Neural cell (in vitro differentiated cells): Measurements from ENCODE around the gene BRMS1. TPM values are rescaled to one million over a fixed set of nuclear protein-coding genes. Genes with fewer than 3 reads are reported as not detected.

Experiments used
- H2AFZ ChIP-seq: fragments of 200-600, 300-800 bp; sonication (generic), shearing (Covaris generic); 2 replicates; pipeline ENCODE4 v1.6.0; 2014; ENCODE audit warnings: low read depth, mild to moderate bottlenecking, antibody characterized with exemption, low read length, moderate library complexity
- H3F3A ChIP-seq: fragments of 200-600 bp; shearing (Covaris generic); 2 replicates; pipeline ENCODE4 v1.6.1; 2016; ENCODE audit warnings: mild to moderate bottlenecking, moderate library complexity, mixed read lengths, antibody characterized with exemption, low read length; ENCODE audit not compliant: insufficient read depth, poor library complexity, severe bottlenecking
- H3K27ac ChIP-seq: fragments of 200-600, 300-800 bp; sonication (generic), shearing (Covaris generic); 2 replicates; pipeline ENCODE4 v1.5.1; 2014; ENCODE audit warnings: mild to moderate bottlenecking, low read length, moderate library complexity
- H3K27me3 ChIP-seq: fragments of 300-800, 200-600 bp; sonication (generic), shearing (Covaris generic); 2 replicates; pipeline ENCODE4 v1.6.0; 2014; ENCODE audit warnings: mild to moderate bottlenecking, low read depth, low read length, moderate library complexity; ENCODE audit not compliant: insufficient read depth
- H3K36me3 ChIP-seq: fragments of 300-800, 200-600 bp; sonication (generic), shearing (Covaris generic); 2 replicates; pipeline ENCODE4 v1.5.1; 2014; ENCODE audit warnings: mild to moderate bottlenecking, antibody characterized with exemption, low read length, moderate library complexity; ENCODE audit not compliant: insufficient read depth
- H3K4me2 ChIP-seq: fragments of 300-800, 200-600 bp; sonication (generic), shearing (Covaris generic); 2 replicates; pipeline ENCODE4 v1.6.0; 2014; ENCODE audit warnings: mild to moderate bottlenecking, low read length
- H3K4me3 ChIP-seq: fragments of 300-800, 200-600 bp; sonication (generic), shearing (Covaris generic); 2 replicates; pipeline ENCODE4 v1.5.1; 2014; ENCODE audit warnings: mild to moderate bottlenecking, low read length, moderate library complexity
- H3K79me2 ChIP-seq: fragments of 200-600 bp; shearing (Covaris generic); replicated peaks from 2 replicates; pipeline ENCODE4 v1.6.0; 2014; ENCODE audit warnings: mild to moderate bottlenecking, low read length, moderate library complexity; ENCODE audit not compliant: insufficient read depth
- H3K9ac ChIP-seq: fragments of 300-800, 200-600 bp; sonication (generic), shearing (Covaris generic); 2 replicates; pipeline ENCODE4 v1.6.1; 2016; ENCODE audit warnings: mild to moderate bottlenecking, low read length, mixed read lengths
- H3K9me2 ChIP-seq: fragments of 200-600 bp; shearing (Covaris generic); 2 replicates; pipeline ENCODE4 v1.6.1; 2016; ENCODE audit warnings: mild to moderate bottlenecking, low read length, mixed read lengths; ENCODE audit not compliant: insufficient read depth
- H3K9me3 ChIP-seq: fragments of 200-600, 300-800 bp; sonication (generic), shearing (Covaris generic); 2 replicates; pipeline ENCODE4 v1.6.1; 2016; ENCODE audit warnings: mild to moderate bottlenecking, mixed run types, low read length, moderate library complexity, mixed read lengths
- H4K20me1 ChIP-seq: fragments of 200-600 bp; shearing (Covaris generic); 2 replicates; pipeline ENCODE4 v1.6.1; 2016; ENCODE audit warnings: mild to moderate bottlenecking, mixed run types; ENCODE audit not compliant: insufficient read depth
- CTCF ChIP-seq: fragments of 450-650 bp; IDR thresholded peaks from 2 replicates; pipeline ENCODE4 v1.5.1; 2014; ENCODE audit warnings: antibody characterized with exemption, mild to moderate bottlenecking, moderate library complexity; ENCODE audit not compliant: poor library complexity, severe bottlenecking
- EP300 ChIP-seq: fragments of 450-650 bp; conservative IDR thresholded peaks from 2 replicates; pipeline ENCODE4 v1.6.1; 2014; ENCODE audit warnings: antibody characterized with exemption, mild to moderate bottlenecking, moderate library complexity; ENCODE audit not compliant: poor library complexity, severe bottlenecking
- EZH2 ChIP-seq: fragments of 200-600, 300-800 bp; shearing (Covaris generic), sonication (generic); IDR thresholded peaks from 2 replicates; pipeline ENCODE4 v1.6.1; 2014; ENCODE audit warnings: antibody characterized with exemption, low read length, borderline replicate concordance, mild to moderate bottlenecking; ENCODE audit not compliant: insufficient read depth, poor library complexity, severe bottlenecking
- MXI1 ChIP-seq: fragments of 450-650 bp; conservative IDR thresholded peaks from 2 replicates; pipeline ENCODE4 v1.6.1; 2014; ENCODE audit warnings: antibody characterized with exemption, mild to moderate bottlenecking; ENCODE audit not compliant: poor library complexity, severe bottlenecking
- POLR2AphosphoS5 ChIP-seq: IDR thresholded peaks from 2 replicates; pipeline ENCODE4 v1.6.1; 2012
- RAD21 ChIP-seq: fragments of 450-650 bp; conservative IDR thresholded peaks from 2 replicates; pipeline ENCODE4 v1.6.1; 2014; ENCODE audit warnings: antibody characterized with exemption, mild to moderate bottlenecking, moderate library complexity
- REST ChIP-seq: IDR thresholded peaks from 2 replicates; pipeline ENCODE4 v1.6.1; 2012; ENCODE audit warnings: borderline replicate concordance
- SMC3 ChIP-seq: fragments of 450-650 bp; conservative IDR thresholded peaks from 2 replicates; pipeline ENCODE4 v1.6.1; 2014; ENCODE audit warnings: antibody characterized with exemption, mild to moderate bottlenecking, moderate library complexity; ENCODE audit not compliant: poor library complexity
- TAF1 ChIP-seq: IDR thresholded peaks from 2 replicates; pipeline ENCODE4 v1.6.1; 2012; ENCODE audit warnings: low read depth
- polyA plus RNA-seq: library from polyadenylated mRNA; depleted of rRNA; stranded (reverse); fragments of >200 nt; gene quantifications from 2 replicates; pipeline ENCODE4 v1.2.3, GENCODE V29; 2014

The BRMS1 gene
- polyA plus RNA-seq, 1 donor from 2014 or later = 78.3 TPM

DNA sequence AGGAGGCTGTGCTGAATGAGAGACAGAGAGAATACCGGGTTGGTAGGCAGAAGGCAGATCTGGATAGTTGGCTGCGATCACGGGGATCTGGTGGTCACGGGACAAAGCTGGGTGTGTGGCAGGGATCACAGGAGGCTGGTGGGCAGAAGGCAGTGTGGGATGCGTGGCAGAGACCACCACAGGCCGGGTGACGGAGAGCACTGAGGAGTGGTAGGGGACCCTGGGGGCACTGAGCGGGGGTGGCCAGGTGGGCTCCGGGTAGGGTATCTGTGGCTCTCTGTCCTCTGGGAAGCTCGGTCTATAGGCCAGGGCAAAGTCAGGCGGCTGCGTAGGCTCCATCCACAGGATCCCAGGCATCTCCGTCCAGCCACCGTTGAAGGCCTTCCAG is 29.4 kb downstream of the BRMS1 start:
- Histone ChIP-seq H3K4me2 (no peak overlapping the region), H3K27ac (no peak overlapping the region), H3K9ac (no peak overlapping the region), H4K20me1 (no peaks in the 10 kb centered on the region), H3K27me3 (peaks cover 11% of the 10 kb centered on the region), H3K9me2 (no peaks in the 10 kb centered on the region), H3K36me3 (no peaks in the 10 kb centered on the region), H2AFZ (no peak overlapping the region), H3K79me2 (no peaks in the 10 kb centered on the region), H3F3A (no peaks in the 10 kb centered on the region), H3K9me3 (no peaks in the 10 kb centered on the region), H3K4me3 (no peak overlapping the region)
- no peak for TF ChIP-seq CTCF
- TF ChIP-seq TAF1 = no peak
- TF ChIP-seq RAD21 = no peak
- no peak for TF ChIP-seq EP300
- no peak for TF ChIP-seq EZH2
- TF ChIP-seq MXI1 = no peak
- TF ChIP-seq POLR2AphosphoS5 = no peak
- no peak for TF ChIP-seq SMC3
- no peak for TF ChIP-seq REST

- no peaks in the 10 kb centered on the region for H4K20me1 ChIP-seq
- peaks cover 11% of the 10 kb centered on the region for H3K27me3 ChIP-seq
- no peaks in the 10 kb centered on the region for H3F3A ChIP-seq
- no peaks in the 10 kb centered on the region for H3K36me3 ChIP-seq
- no peak overlapping the region for H3K4me3 ChIP-seq
- no peak overlapping the region for H3K27ac ChIP-seq
- H2AFZ ChIP-seq = no peak overlapping the region
- H3K9ac ChIP-seq = no peak overlapping the region
- no peak overlapping the region for H3K4me2 ChIP-seq
- no peaks in the 10 kb centered on the region for H3K9me2 ChIP-seq
- TF ChIP-seq EP300 (no peak), SMC3 (no peak), TAF1 (no peak), RAD21 (no peak), REST (no peak), MXI1 (no peak), CTCF (no peak), EZH2 (no peak)
- no peaks in the 10 kb centered on the region for H3K9me3 ChIP-seq
- H3K79me2 ChIP-seq = no peaks in the 10 kb centered on the region
These were observed 30.1 kb downstream of the BRMS1 start for GRCh38 chr11:66314561-66315497.
